LNCAP (cell line): ENCODE measurements around the gene FMOD.

Experiments used
- CTCF ChIP-seq: fragments of 450-650 bp; IDR thresholded peaks from 2 replicates; pipeline ENCODE4 v1.5.1; 2017; ENCODE audit warnings: mild to moderate bottlenecking

FMOD gene

GRCh38 chr1:203331224-203331623 lies 19.7 kb downstream of the FMOD start:
- no peak for TF ChIP-seq CTCF

GRCh38 chr1:203328714-203329122 lies 22.2 kb downstream of the FMOD start:
- TF ChIP-seq CTCF = no peak

DNA sequence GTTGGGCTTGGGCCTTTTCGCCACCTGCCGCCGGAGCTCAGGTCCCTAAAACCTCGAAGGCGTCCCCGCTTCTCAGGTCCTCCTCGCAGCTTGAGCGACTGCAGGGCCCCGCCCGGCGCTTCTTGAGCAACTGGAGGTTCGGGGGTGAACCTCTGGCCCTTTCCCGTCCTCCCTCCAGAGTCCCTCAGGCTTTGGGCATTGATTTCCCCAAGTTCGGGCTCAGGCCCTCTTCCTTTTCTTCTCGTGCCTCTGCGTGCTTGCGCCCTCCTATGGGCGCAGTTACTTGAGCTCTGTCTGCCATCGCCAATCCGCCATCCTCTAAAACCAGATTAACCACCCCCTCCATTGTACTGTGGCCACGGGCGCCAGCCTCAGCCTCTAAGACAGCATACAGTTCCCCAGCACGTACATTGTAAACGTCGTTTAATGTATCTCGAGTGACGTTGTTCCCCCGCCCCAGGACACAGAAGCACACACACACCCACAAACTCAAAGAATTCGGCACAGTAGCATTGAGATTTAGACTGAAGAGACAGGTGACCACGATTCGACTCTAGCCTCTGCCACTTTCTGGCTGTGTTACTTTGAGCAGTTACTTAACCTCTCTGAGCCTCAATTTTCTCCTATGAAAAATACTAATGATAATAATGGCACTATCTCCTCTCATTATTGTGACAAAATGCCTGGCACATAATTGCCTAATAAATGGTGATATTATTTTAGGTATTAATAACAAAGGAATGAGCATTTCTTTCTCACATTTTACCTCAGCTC lies 23.1 kb downstream of the FMOD start:
- no peak; the same call in 1 of the 2 replicates for TF ChIP-seq CTCF

DNA sequence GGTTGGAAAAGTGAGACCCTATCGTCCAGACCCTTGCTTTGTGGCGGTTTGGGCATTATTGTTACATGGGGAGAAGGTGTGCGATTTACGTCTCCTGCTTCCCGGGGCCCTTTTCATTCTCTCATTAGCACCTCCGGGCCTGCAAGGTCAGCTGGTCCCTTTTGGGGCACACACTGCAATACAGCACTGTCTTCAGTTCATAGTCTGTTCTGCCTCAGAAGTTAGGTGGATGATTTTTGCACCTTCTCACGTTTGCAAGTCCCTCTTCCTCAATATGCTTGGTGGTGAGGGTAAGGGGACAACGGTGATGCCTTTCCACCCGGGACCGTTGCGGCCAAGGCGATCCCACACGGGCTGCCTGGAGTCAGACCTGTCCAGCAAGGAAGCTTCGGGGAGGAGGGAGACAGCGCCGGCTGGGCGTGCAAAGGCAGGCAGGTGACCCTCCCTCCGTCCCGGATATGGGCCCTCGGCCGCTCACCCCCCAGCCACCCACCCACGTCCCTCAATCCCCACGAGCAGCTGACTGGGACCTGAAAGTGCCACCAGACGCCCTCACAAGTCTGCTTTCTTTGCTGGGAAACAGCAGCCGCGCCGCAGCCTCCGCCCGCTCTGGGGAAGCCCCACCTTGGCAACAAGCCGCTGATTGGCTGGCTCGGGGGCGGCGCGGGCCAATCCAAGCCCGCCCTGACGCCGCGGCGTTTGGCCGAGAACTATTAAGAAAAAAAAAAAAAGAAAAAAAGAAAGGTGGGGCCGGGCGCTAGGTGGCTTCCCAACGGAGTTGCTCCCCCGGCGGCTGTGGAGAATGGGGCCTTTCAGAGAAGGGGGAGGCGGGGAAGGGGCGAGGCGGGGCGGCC lies 23.9 kb downstream of the FMOD start:
- TF ChIP-seq CTCF = no peak

DNA sequence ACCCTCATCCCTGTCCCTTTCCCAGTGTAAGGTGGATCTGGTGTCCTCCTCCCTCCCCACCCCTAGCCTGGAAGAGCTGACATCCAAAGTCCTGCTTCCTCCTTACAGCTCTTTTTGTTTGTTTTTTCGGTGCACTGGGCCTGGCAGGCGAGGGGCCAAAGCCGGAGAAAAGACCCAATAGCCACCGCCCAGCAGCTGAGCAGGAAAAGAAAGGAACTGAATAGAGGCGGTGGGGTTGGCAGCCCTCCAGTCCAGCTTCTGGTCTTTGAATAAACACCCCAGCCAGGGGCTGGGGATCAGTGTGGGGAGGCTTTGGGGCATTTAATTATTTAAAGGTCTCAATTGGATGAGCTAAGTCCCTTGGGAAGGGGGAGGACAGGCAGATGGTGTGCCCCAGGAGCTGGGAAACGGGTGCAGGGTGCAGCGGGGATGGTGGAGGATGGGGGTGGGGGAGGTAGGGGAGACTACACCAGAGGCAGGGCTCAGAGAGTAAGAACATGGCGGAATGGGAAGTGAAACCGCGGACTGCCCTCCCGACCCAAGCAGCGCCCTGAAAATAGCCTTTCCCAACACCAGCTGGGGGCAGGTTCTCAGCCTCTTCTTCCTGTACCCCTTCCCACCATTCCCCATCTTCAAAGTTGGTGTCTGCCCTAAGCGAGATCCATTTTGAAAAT lies 25.4 kb downstream of the FMOD start:
- TF ChIP-seq CTCF = no peak

- no peak for TF ChIP-seq CTCF
These were observed 25.9 kb downstream of the FMOD start for GRCh38 chr1:203325026-203325417.
